Activated naive CD4-positive, alpha-beta T cell (primary cell): ENCODE results near the gene SMAD2.
"Not testable (repeated sequence)": the region's sequence is repeated elsewhere in the genome, so short reads cannot be mapped to it uniquely, and the experiment has no call there.

Experiments
- DNase-seq, 4 experiments: peaks; one replicate each; lab custom pipeline; 2025; lab: John Stamatoyannopoulos, UW

Gene SMAD2

GRCh38 chr18:47794725-47795433 is 135.6 kb downstream of the SMAD2 start:
- no peak for DNase-seq

GRCh38 chr18:47793609-47794008 is 136.8 kb downstream of the SMAD2 start:
- DNase-seq = no peak

- no peak for DNase-seq
Measured at GRCh38 chr18:47791461-47791985, 138.9 kb downstream of the SMAD2 start.

GRCh38 chr18:47790036-47790435 is 140.4 kb downstream of the SMAD2 start:
- no peak for DNase-seq

- DNase-seq = no peak
Measured at GRCh38 chr18:47788621-47789020, 141.8 kb downstream of the SMAD2 start.

GRCh38 chr18:47781561-47781960 is 148.9 kb downstream of the SMAD2 start:
- DNase-seq = no peak

DNA sequence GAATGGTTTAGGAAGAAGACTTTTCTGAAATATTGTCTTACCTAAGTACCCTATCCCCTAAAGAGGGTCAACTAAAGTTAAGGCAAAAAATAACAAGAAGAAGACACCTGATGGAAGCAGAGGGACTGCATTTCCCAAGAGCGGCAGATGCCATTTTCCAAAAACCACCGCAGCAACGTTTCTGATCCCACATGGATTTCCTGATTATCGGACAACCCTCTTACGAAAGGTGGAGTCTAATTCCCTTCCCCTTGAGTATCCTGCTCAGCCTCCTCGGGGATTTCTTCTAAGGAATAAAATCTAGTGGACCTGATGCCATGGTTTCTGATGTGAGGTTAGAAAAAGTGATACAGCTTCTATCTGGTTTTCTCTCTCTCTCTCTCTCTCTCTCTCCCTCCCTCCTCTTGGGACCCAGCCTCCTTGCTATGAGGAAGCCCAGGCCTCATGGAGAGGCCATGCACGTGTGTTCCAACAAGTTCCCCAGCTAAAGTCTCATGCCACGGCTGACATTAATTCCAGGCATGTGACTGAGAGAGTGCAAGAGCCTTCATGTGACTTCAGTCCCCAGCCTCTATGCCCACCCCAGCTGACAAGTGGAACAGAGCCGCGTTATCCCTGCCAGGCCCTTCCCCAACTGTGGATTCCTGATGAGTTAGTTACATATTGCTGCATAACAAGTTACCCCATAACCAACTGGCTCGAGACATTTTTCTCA is 150.3 kb downstream of the SMAD2 start:
- no peak for DNase-seq

DNA sequence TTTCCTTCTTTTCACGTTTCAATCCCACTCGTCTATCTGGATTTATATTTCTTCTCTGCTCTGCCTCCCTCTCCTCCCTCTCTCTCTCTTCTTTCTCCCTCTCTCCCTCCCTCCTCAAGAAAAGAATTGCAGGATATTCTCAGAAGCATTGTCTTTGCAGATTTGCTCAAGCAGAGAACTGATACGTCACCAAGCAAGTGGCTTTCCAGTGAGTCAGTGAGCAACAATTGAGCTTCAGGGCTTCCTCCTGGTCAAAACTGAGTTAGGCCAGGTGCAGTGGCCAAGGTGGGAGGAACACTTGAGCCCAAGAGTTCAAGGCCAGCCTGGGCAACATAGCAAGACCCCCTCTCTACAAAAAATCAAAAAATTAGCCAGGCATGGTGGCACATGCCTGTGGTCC is 151.1 kb downstream of the SMAD2 start:
- DNase-seq = no peak

GRCh38 chr18:47777626-47778025 is 152.8 kb downstream of the SMAD2 start:
- DNase-seq = no peak

- DNase-seq = no peak
Measured at GRCh38 chr18:47775961-47776360, 154.5 kb downstream of the SMAD2 start.

DNA sequence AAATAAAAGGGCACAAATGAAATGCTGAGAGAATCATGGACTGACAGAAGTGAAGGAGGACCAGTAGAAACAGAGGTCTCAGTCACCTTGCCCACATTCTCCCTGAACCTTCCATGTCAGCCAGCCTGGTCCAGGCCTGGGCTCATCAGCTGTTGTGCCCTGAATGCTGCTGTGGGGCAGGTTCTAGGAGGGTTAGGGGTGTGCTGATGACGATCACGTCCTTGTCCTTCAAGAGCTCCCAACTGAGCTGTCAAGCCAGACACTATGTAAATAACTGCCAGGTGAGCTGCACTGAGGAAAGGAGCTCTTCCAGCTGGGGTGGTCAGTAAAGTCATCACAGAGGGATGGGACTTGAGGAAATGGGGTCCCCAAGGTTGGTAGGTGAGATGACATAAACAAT is 156.5 kb downstream of the SMAD2 start:
- no peak for DNase-seq

- DNase-seq = peak; percentile 12 to 46 (median 26)
Measured at GRCh38 chr18:47772374-47773248, 157.8 kb downstream of the SMAD2 start.

- no peak for DNase-seq
Measured at GRCh38 chr18:47771922-47772321, 158.5 kb downstream of the SMAD2 start.

GRCh38 chr18:47767699-47768098 is 162.8 kb downstream of the SMAD2 start:
- DNase-seq = no peak

DNA sequence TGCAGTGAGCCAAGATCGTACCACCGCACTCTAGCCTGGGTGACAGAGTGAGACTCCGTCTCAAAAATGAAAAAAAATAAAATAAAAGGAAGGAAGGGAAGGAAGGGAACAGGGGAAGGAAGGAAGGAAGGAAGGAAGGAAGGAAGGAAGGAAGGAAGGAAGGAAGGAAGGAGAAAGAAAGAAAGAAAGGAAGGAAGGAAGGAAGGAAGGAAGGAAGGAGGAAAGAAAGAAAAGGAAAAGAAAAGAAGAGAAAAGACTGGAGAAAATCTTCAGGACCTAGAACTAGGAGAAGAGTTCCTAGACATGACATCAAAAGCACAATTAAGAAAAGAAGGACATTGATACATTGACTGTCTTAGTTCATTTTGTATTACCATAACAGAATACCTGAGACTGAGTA is 163.3 kb downstream of the SMAD2 start:
- DNase-seq = not testable (repeated sequence)
